IPS-20b (cell line): ENCODE results near the gene RASSF10.
"Not testable (repeated sequence)": the region's sequence is repeated elsewhere in the genome, so short reads cannot be mapped to it uniquely, and the experiment has no call there.

Source experiments
- H3K27ac ChIP-seq: one replicate; pipeline ENCODE4 v1.5.1; 2013; ENCODE audit warnings: low read length
- H3K27me3 ChIP-seq: 2 replicates; pipeline ENCODE4 v1.6.1; 2013; ENCODE audit warnings: mild to moderate bottlenecking, low read length, inconsistent platforms; ENCODE audit not compliant: insufficient read depth
- H3K36me3 ChIP-seq: 2 replicates; pipeline ENCODE4 v1.6.1; 2013; ENCODE audit warnings: low read depth, mild to moderate bottlenecking, inconsistent platforms, low read length, moderate library complexity; ENCODE audit not compliant: insufficient read depth
- H3K4me1 ChIP-seq: 2 replicates; pipeline ENCODE4 v1.6.1; 2013; ENCODE audit warnings: mild to moderate bottlenecking, control low read depth, inconsistent platforms, low read length, moderate library complexity; ENCODE audit not compliant: insufficient read depth
- H3K4me3 ChIP-seq: 2 replicates; pipeline ENCODE4 v1.5.1; 2013; ENCODE audit warnings: mild to moderate bottlenecking, low read length, inconsistent platforms
- H3K9ac ChIP-seq: 2 replicates; pipeline ENCODE4 v1.6.1; 2013; ENCODE audit warnings: low read depth, mild to moderate bottlenecking, inconsistent platforms, low read length, moderate library complexity
- H3K9me3 ChIP-seq: 2 replicates; pipeline ENCODE4 v1.6.1; 2013; ENCODE audit warnings: mild to moderate bottlenecking, low read depth, low read length, inconsistent platforms; ENCODE audit not compliant: insufficient read depth

RASSF10 gene

DNA sequence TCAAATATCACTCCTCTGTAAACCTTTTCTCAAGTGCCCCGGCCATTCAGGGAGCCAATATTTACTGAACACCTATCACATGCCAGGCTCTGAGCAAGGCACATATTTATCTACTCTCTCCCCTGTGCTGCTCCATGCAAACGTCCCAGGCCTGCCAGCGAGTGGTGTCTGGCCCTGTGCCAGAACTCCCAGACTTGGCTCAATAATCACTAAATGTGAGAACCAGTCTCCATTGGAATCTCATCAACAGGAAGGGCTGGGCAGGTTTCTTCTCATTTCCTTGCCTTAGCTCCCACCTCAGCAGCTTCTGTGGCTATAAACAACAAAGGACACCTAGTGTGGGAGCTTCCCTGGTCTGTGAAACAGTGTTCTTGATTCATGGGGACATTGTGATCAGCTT lies 21.7 kb downstream of the RASSF10 start:
- no peak overlapping the region for H3K9ac ChIP-seq
- H3K4me3 ChIP-seq = no peak overlapping the region
- no peaks in the 10 kb centered on the region for H3K9me3 ChIP-seq
- no peaks in the 10 kb centered on the region for H3K36me3 ChIP-seq
- H3K27ac ChIP-seq = no peak overlapping the region
- no peaks in the 10 kb centered on the region for H3K4me1 ChIP-seq
- no peaks in the 10 kb centered on the region for H3K27me3 ChIP-seq

DNA sequence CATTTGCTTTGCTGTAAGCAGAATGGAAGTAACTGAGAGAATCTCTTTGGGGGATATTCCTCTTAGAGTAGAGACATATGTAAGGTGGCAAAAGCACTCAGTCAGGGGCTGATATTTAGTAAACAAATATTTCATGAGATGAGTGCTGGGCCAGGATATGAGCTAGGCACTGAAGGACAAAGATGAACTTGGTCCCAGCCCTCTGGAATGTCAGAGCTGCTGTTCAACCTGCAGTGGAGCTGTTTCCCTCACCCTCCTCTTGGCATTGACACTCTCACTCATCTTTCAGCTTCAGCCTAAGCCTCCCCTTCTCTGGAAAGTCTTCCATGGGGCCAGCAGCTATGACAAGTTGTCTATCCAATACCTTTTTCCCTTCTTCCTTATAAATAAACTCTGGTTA lies 22.2 kb downstream of the RASSF10 start:
- Histone ChIP-seq H3K9ac (no peak overlapping the region), H3K4me3 (no peak overlapping the region), H3K27me3 (no peaks in the 10 kb centered on the region)

DNA sequence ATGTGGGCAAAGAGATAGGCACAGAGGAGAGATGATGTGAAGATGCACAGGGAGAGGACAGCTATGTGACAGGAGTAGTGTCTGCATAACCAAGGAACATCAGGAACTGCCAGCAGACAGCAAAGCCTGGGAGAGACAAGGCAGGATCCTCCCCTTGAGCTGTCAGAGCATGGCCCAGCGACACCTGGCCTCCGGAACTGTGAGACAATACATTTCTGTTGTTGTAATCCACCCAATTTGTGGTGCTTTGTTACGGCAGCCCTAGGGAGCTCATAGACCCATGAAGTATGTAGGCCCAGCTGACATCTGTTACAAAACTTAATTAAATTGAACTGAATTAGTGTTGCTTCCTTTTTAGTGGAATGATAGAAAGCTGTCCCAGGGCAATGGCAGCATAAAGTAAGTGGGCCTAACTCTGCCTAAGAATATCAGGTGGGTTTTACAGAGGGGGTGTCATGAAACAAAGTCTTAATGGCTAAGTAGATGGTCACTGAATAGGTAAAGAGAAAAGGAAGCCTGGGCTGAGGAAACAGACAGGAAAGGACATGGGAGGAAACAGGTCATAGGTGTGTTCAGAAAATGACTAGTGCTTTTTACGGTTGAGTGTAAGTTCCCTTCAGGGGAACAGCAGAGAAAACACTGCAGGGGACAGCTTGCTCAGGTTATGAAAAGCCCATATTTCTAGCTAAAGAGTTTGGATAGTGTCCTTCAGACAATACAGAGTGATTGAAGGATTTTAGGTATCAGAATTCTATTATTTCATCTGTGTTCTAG lies 24.8 kb downstream of the RASSF10 start:
- Histone ChIP-seq H3K9ac (no peak overlapping the region), H3K36me3 (no peaks in the 10 kb centered on the region), H3K9me3 (no peaks in the 10 kb centered on the region), H3K27ac (no peak overlapping the region), H3K4me1 (no peaks in the 10 kb centered on the region), H3K27me3 (no peaks in the 10 kb centered on the region), H3K4me3 (no peak overlapping the region)

More for the DNA sequence above, 22.2 kb downstream of the RASSF10 start:
- Histone ChIP-seq H3K27ac (no peak overlapping the region), H3K36me3 (no peaks in the 10 kb centered on the region), H3K4me1 (no peaks in the 10 kb centered on the region), H3K9me3 (no peaks in the 10 kb centered on the region)

- Histone ChIP-seq H3K9ac (no peak overlapping the region), H3K36me3 (no peaks in the 10 kb centered on the region), H3K27ac (no peak overlapping the region), H3K4me1 (no peaks in the 10 kb centered on the region), H3K4me3 (no peak overlapping the region), H3K27me3 (no peaks in the 10 kb centered on the region), H3K9me3 (no peaks in the 10 kb centered on the region)
Observed at GRCh38 chr11:13035711-13036110, 26.6 kb downstream of the RASSF10 start.

- no peak overlapping the region for H3K27ac ChIP-seq
- no peak overlapping the region for H3K4me3 ChIP-seq
- H3K36me3 ChIP-seq = no peaks in the 10 kb centered on the region
- H3K4me1 ChIP-seq = no peaks in the 10 kb centered on the region
- H3K27me3 ChIP-seq = no peaks in the 10 kb centered on the region
- no peak overlapping the region for H3K9ac ChIP-seq
- H3K9me3 ChIP-seq = no peaks in the 10 kb centered on the region
Observed at GRCh38 chr11:13036235-13036634, 27.1 kb downstream of the RASSF10 start.

DNA sequence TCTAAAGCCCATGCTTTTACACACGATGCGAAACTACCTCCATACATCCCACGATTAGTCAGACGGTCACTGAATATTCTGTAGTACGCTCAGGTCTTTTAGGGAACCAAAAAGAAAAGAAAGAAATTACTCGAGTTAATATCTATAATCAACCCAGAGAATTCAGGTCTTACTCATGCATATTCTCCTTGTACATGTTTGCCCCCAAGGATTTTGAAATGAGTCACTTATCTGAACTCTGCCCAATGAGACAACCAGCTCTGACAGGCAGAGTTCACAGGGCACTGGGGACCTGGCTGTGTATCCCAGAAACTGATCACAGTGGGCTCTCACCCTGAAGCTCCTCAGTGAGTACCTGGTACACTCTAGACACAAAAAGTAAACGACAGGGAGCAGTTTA lies 29.2 kb downstream of the RASSF10 start:
- H3K4me1 ChIP-seq = no peaks in the 10 kb centered on the region
- H3K4me3 ChIP-seq = no peak overlapping the region
- no peaks in the 10 kb centered on the region for H3K27me3 ChIP-seq
- H3K36me3 ChIP-seq = no peaks in the 10 kb centered on the region
- no peaks in the 10 kb centered on the region for H3K9me3 ChIP-seq
- H3K9ac ChIP-seq = no peak overlapping the region
- H3K27ac ChIP-seq = no peak overlapping the region

DNA sequence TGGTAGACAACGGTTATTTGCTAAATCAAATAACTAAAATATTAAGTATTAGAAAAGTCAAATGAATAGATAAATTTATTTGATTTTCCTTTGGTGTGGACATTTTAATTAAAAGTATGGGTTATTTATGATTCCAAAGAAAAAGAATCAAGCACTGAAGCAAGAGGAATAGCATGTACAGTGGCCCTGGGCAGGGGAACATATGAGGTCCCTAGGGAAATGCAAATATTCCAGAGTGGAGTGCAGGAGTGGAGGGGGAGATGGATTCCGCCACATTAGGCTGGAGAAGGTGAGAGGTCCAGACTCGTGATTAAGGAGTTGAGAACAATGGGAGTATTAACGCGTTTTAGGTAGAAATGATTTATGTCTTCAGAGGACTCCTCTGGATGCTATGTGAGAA lies 30.0 kb downstream of the RASSF10 start:
- H3K27ac ChIP-seq = no peak overlapping the region
- H3K9ac ChIP-seq = no peak overlapping the region
- no peaks in the 10 kb centered on the region for H3K9me3 ChIP-seq
- no peaks in the 10 kb centered on the region for H3K36me3 ChIP-seq
- H3K4me1 ChIP-seq = no peaks in the 10 kb centered on the region
- no peaks in the 10 kb centered on the region for H3K27me3 ChIP-seq
- H3K4me3 ChIP-seq = no peak overlapping the region

DNA sequence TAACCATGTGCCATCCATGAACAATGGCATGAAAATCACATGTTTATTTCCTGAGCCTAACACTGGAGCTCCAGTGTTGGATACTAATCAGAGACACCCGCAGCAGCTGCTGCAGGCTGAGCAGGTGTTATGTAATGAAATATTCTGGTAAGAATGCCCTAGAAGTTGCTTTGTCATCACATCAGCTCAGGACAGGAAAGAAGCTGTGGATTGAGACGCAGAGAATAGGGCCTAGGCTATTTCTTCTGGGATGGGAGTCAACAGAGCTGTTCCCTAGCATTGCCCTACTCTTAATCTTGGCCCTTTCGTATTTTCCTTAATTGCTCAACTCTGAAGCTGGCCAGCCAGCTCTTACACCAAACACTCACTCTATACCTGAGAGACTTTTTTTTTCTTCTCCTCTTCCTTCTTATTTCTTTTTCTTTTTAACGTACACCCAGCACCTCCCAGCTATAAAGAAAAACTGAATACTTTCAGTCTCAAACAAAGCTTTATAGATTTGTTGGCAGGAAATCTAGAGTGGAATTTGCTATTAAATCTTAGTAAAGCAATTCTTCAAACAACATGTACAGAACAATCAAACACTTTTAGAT lies 31.9 kb downstream of the RASSF10 start:
- H3K36me3 ChIP-seq = no peaks in the 10 kb centered on the region
- no peak overlapping the region for H3K27ac ChIP-seq
- no peak overlapping the region for H3K9ac ChIP-seq

GRCh38 chr11:13042873-13043342 lies 33.8 kb downstream of the RASSF10 start:
- H3K36me3 ChIP-seq = no peaks in the 10 kb centered on the region
- H3K9ac ChIP-seq = no peak overlapping the region
- H3K27me3 ChIP-seq = no peaks in the 10 kb centered on the region
- no peaks in the 10 kb centered on the region for H3K4me1 ChIP-seq
- no peak overlapping the region for H3K4me3 ChIP-seq
- no peak overlapping the region for H3K27ac ChIP-seq
- H3K9me3 ChIP-seq = no peaks in the 10 kb centered on the region

More for the DNA sequence above, 31.9 kb downstream of the RASSF10 start:
- H3K4me3 ChIP-seq = no peak overlapping the region
- no peaks in the 10 kb centered on the region for H3K4me1 ChIP-seq
- H3K9me3 ChIP-seq = no peaks in the 10 kb centered on the region
- no peaks in the 10 kb centered on the region for H3K27me3 ChIP-seq

GRCh38 chr11:13043912-13044628 lies 35.0 kb downstream of the RASSF10 start:
- H3K27me3 ChIP-seq = no peaks in the 10 kb centered on the region
- H3K9me3 ChIP-seq = no peaks in the 10 kb centered on the region
- H3K9ac ChIP-seq = no peak overlapping the region
- H3K4me3 ChIP-seq = no peak overlapping the region
- no peaks in the 10 kb centered on the region for H3K36me3 ChIP-seq
- H3K27ac ChIP-seq = no peak overlapping the region
- no peaks in the 10 kb centered on the region for H3K4me1 ChIP-seq

DNA sequence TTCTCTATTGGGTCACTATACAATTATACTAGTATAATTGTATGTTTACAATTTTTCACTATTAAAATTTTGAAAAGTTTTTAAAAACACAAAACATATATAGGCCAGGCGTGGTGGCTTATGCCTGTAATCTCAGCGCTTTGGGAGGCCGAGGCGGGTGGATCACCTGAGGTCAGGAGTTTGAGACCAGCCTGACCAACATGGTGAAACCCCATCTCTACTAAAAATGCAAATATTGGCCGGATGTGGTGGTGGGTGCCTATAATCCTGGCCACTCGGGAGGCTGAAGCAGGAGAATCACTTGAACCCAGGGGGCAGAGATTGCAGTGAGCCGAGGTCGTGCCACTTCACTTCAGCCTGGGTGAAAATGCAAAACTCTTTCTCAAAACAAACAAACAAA lies 36.0 kb downstream of the RASSF10 start:
- not testable (repeated sequence) for H3K4me3 ChIP-seq, H3K36me3 ChIP-seq, H3K27ac ChIP-seq, H3K9ac ChIP-seq, H3K4me1 ChIP-seq, H3K27me3 ChIP-seq, H3K9me3 ChIP-seq

GRCh38 chr11:13045734-13046133 lies 36.6 kb downstream of the RASSF10 start:
- H3K27ac ChIP-seq = no peak overlapping the region
- H3K9ac ChIP-seq = no peak overlapping the region

More at GRCh38 chr11:13045734-13046133, 36.6 kb downstream of the RASSF10 start:
- H3K36me3 ChIP-seq = no peaks in the 10 kb centered on the region
- no peaks in the 10 kb centered on the region; the same call in 1 of the 2 replicates for H3K9me3 ChIP-seq
- no peaks in the 10 kb centered on the region for H3K27me3 ChIP-seq
- H3K4me3 ChIP-seq = no peak overlapping the region
- H3K4me1 ChIP-seq = no peaks in the 10 kb centered on the region
